HCT116 (cell line): ENCODE measurements around the gene LYRM1.

Source experiments
- EZH2phosphoT487 ChIP-seq: fragments of 200-600 bp; IDR thresholded peaks from 2 replicates; pipeline ENCODE4 v1.6.1; 2018; ENCODE audit warnings: antibody characterized with exemption, borderline replicate concordance
- SRF ChIP-seq: IDR thresholded peaks from 2 replicates; pipeline ENCODE4 v1.6.1; 2012; ENCODE audit warnings: low read depth

- TF ChIP-seq EZH2phosphoT487, result no peak
- TF ChIP-seq SRF, result no peak
Measured at GRCh38 chr16:20860361-20860760, 40.2 kb upstream of the LYRM1 start.
